IPS-20b (cell line): Measurements from ENCODE around the gene PLEKHB2.
"Not testable (repeated sequence)": the region's sequence is repeated elsewhere in the genome, so short reads cannot be mapped to it uniquely, and the experiment has no call there.

Source experiments
- H3K27ac ChIP-seq: one replicate; pipeline ENCODE4 v1.5.1; 2013; ENCODE audit warnings: low read length
- H3K27me3 ChIP-seq: 2 replicates; pipeline ENCODE4 v1.6.1; 2013; ENCODE audit warnings: mild to moderate bottlenecking, low read length, inconsistent platforms; ENCODE audit not compliant: insufficient read depth
- H3K36me3 ChIP-seq: 2 replicates; pipeline ENCODE4 v1.6.1; 2013; ENCODE audit warnings: low read depth, mild to moderate bottlenecking, inconsistent platforms, low read length, moderate library complexity; ENCODE audit not compliant: insufficient read depth
- H3K4me1 ChIP-seq: 2 replicates; pipeline ENCODE4 v1.6.1; 2013; ENCODE audit warnings: mild to moderate bottlenecking, control low read depth, inconsistent platforms, low read length, moderate library complexity; ENCODE audit not compliant: insufficient read depth
- H3K4me3 ChIP-seq: 2 replicates; pipeline ENCODE4 v1.5.1; 2013; ENCODE audit warnings: mild to moderate bottlenecking, low read length, inconsistent platforms
- H3K9ac ChIP-seq: 2 replicates; pipeline ENCODE4 v1.6.1; 2013; ENCODE audit warnings: low read depth, mild to moderate bottlenecking, inconsistent platforms, low read length, moderate library complexity
- H3K9me3 ChIP-seq: 2 replicates; pipeline ENCODE4 v1.6.1; 2013; ENCODE audit warnings: mild to moderate bottlenecking, low read depth, low read length, inconsistent platforms; ENCODE audit not compliant: insufficient read depth

PLEKHB2 gene

GRCh38 chr2:131193421-131193820 is 88.3 kb downstream of the PLEKHB2 start:
- not testable (repeated sequence) for H3K9me3 ChIP-seq, H3K27ac ChIP-seq, H3K27me3 ChIP-seq, H3K4me3 ChIP-seq, H3K36me3 ChIP-seq, H3K9ac ChIP-seq, H3K4me1 ChIP-seq

- not testable (repeated sequence) for H3K4me1 ChIP-seq, H3K27ac ChIP-seq, H3K9me3 ChIP-seq, H3K9ac ChIP-seq, H3K27me3 ChIP-seq, H3K36me3 ChIP-seq, H3K4me3 ChIP-seq
Observed at GRCh38 chr2:131196186-131196585, 91.0 kb downstream of the PLEKHB2 start.
